ENCODE results near the gene PIGO.

PIGO gene

DNA sequence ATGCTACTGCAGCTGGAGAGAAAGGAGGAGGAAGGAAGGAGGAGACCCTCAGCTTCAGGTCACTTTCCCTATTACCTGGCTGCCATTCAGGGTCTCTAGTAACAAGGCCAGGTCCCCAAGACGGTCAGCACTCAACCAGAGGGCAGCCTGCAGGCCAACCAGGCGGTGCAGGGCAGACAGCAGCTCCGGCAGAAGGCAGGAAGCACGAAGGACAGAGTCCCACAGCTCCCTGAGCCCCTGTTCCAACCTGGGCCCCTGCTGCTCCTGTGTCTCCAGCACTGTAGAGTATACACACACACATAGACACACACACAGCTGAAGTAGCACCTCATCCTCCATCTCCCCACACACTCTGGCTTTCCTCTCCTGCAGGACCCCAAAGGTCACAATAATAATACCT is 18.3 kb downstream of the PIGO start:
- H3K4me2 ChIP-seq (ENCODE audit: low read length) = peak overlapping the region; percentile 99
- H3K4me3 ChIP-seq (ENCODE audit: low read length) = peak overlapping the region; percentile 91
- no peaks in the 10 kb centered on the region for H3K9me3 ChIP-seq (replicated peaks; ENCODE audit: low read length)
- peak overlapping the region; percentile 89 for H3K9ac ChIP-seq (ENCODE audit: low read depth, low read length)
- peaks cover 17% of the 10 kb centered on the region for H3K4me1 ChIP-seq (ENCODE audit: control insufficient read depth, insufficient read depth, low read length)
- peaks cover 11% of the 10 kb centered on the region for H3K36me3 ChIP-seq (ENCODE audit: insufficient read depth, low read length)
- H3K27me3 ChIP-seq (ENCODE audit: control insufficient read depth, insufficient read depth, low read length) = no peaks in the 10 kb centered on the region

DNA sequence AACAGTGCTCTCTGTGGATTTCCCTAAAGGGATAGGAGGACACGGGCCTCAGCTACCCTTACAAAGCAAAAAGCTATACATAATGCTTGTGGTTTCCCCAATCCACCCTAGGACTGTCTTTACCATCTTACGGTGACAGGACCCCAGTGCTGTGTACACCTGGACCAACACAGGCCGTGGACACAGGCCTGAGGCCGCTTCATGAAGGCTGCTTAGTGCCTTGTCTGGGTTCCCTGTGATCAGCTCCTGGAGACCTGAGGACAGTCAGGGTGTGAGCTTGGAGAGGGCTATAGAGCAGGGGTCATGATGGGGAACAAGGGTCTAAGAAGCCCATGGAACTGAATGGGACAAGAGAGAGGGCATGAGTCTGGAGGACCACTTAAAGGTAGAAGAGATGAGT is 19.5 kb downstream of the PIGO start:
- Histone ChIP-seq H3K4me3 (ENCODE audit: low read length) (no peak overlapping the region), H3K4me1 (ENCODE audit: control insufficient read depth, insufficient read depth, low read length) (peaks cover 19% of the 10 kb centered on the region), H3K36me3 (ENCODE audit: insufficient read depth, low read length) (peaks cover 11% of the 10 kb centered on the region), H3K27me3 (ENCODE audit: control insufficient read depth, insufficient read depth, low read length) (no peaks in the 10 kb centered on the region), H3K9ac (ENCODE audit: low read depth, low read length) (no peak overlapping the region), H3K4me2 (ENCODE audit: low read length) (no peak overlapping the region), H3K9me3 (replicated peaks; ENCODE audit: low read length) (no peaks in the 10 kb centered on the region)

GRCh38 chr9:35075358-35075757 is 21.0 kb downstream of the PIGO start:
- Histone ChIP-seq H3K9ac (ENCODE audit: low read depth, low read length) (no peak overlapping the region), H3K27me3 (ENCODE audit: control insufficient read depth, insufficient read depth, low read length) (no peaks in the 10 kb centered on the region), H3K36me3 (ENCODE audit: insufficient read depth, low read length) (peaks cover 15% of the 10 kb centered on the region), H3K4me1 (ENCODE audit: control insufficient read depth, insufficient read depth, low read length) (peaks cover 23% of the 10 kb centered on the region), H3K4me2 (ENCODE audit: low read length) (no peak overlapping the region), H3K4me3 (ENCODE audit: low read length) (no peak overlapping the region), H3K9me3 (replicated peaks; ENCODE audit: low read length) (no peaks in the 10 kb centered on the region)

DNA sequence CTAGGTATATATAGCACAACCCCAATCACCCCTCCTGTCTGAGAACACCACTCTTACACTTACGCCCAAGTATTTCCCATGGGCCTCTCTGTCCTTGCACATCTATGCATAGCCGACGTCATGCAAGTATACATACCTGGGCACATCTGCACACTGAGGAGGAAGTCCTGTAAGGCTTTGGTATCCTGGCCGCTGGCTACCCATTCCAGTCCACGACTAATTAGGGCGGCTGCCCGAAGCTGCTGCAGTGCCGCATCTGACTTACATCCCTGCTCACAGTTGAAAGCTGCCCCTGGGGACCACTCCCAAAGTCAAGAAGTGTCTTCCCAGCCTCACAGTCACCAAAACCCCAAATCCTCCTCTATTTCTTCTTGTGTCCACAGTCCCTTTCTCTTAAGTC is 21.6 kb downstream of the PIGO start:
- Histone ChIP-seq H3K4me1 (ENCODE audit: control insufficient read depth, insufficient read depth, low read length) (peaks cover 28% of the 10 kb centered on the region), H3K9ac (ENCODE audit: low read depth, low read length) (no peak overlapping the region), H3K4me3 (ENCODE audit: low read length) (no peak overlapping the region), H3K9me3 (replicated peaks; ENCODE audit: low read length) (no peaks in the 10 kb centered on the region), H3K4me2 (ENCODE audit: low read length) (no peak overlapping the region), H3K27me3 (ENCODE audit: control insufficient read depth, insufficient read depth, low read length) (no peaks in the 10 kb centered on the region), H3K36me3 (ENCODE audit: insufficient read depth, low read length) (peaks cover 15% of the 10 kb centered on the region)

GRCh38 chr9:35074141-35074540 is 22.2 kb downstream of the PIGO start:
- no peak overlapping the region for H3K4me3 ChIP-seq (ENCODE audit: low read length)
- H3K36me3 ChIP-seq (ENCODE audit: insufficient read depth, low read length) = peaks cover 15% of the 10 kb centered on the region
- no peak overlapping the region for H3K9ac ChIP-seq (ENCODE audit: low read depth, low read length)
- no peak overlapping the region for H3K4me2 ChIP-seq (ENCODE audit: low read length)
- H3K4me1 ChIP-seq (ENCODE audit: control insufficient read depth, insufficient read depth, low read length) = peaks cover 33% of the 10 kb centered on the region
- no peaks in the 10 kb centered on the region for H3K9me3 ChIP-seq (replicated peaks; ENCODE audit: low read length)
- H3K27me3 ChIP-seq (ENCODE audit: control insufficient read depth, insufficient read depth, low read length) = no peaks in the 10 kb centered on the region

DNA sequence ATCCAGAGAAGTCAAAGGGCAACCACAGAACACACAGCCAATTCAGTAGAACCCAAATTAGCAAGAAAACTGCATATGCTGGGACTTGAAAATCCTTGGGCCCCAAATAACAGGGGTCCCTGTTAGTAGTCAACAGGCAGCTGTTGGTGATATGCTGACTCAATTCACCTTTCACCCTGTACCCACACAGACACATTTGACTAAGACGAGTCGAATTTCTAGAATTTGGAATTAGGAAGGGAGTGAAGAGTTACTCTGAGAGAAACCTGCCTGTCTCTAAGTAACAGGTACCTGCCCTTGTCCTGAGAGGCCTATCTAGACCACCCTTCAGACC is 23.1 kb downstream of the PIGO start:
- Histone ChIP-seq H3K4me2 (ENCODE audit: low read length) (peak overlapping the region; percentile 54), H3K9me3 (replicated peaks; ENCODE audit: low read length) (no peaks in the 10 kb centered on the region), H3K9ac (ENCODE audit: low read depth, low read length) (peak overlapping the region; percentile 6), H3K36me3 (ENCODE audit: insufficient read depth, low read length) (peaks cover 15% of the 10 kb centered on the region), H3K4me3 (ENCODE audit: low read length) (no peak overlapping the region), H3K27me3 (ENCODE audit: control insufficient read depth, insufficient read depth, low read length) (no peaks in the 10 kb centered on the region), H3K4me1 (ENCODE audit: control insufficient read depth, insufficient read depth, low read length) (peaks cover 34% of the 10 kb centered on the region)

- H3K27me3 ChIP-seq (ENCODE audit: control insufficient read depth, insufficient read depth, low read length) = no peaks in the 10 kb centered on the region
- H3K4me1 ChIP-seq (ENCODE audit: control insufficient read depth, insufficient read depth, low read length) = peaks cover 30% of the 10 kb centered on the region
- H3K36me3 ChIP-seq (ENCODE audit: insufficient read depth, low read length) = peaks cover 19% of the 10 kb centered on the region
- H3K9ac ChIP-seq (ENCODE audit: low read depth, low read length) = peak within 1 kb of the TSS; percentile 99
- peak within 1 kb of the TSS; percentile 89 for H3K4me3 ChIP-seq (ENCODE audit: low read length)
- H3K4me2 ChIP-seq (ENCODE audit: low read length) = peak within 1 kb of the TSS; percentile 90
- H3K9me3 ChIP-seq (replicated peaks; ENCODE audit: low read length) = no peaks in the 10 kb centered on the region
These were observed 23.7 kb downstream of the PIGO start, which contains the start of gene VCP for GRCh38 chr9:35072461-35073278. Gene VCP (minus strand): TSS chr9:35072625. CDS start chr9:35072353, 272 bp downstream.

DNA sequence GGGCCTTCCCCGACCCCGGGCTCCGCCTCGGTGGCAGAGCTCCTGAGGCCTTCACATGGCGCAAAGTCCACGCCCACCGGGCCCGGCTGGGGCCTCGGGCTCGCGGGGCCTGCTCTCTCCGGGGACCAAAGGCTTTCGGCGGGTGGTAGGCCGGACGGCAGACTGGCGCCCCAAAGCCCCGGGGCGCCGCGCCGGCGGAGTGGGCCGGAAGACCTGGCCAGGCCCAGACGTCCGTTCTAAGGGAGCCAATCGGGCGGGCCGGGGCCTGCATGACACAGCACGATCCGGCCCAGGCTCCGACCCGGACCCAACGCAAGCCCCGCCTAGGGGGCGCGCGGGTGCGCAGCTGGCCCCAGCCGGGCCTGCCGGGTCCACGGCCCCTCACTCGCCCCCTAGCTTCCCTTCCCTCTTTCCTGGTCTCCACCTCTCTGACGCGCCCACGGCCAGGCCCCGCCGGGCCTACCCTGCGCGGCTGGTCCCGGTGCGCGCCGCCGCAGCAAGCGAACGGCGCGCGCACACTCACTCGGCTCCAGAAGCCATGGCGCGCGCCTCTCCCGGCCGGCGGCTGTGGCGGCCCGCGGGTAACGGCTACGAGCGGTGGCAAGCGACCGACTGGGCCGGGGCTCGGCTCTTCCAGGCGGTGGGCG is 24.5 kb downstream of the PIGO start:
- peak overlapping the region; percentile 99 for H3K9ac ChIP-seq (ENCODE audit: low read depth, low read length)
- H3K4me1 ChIP-seq (ENCODE audit: control insufficient read depth, insufficient read depth, low read length) = peaks cover 30% of the 10 kb centered on the region
- peak overlapping the region; percentile 90 for H3K4me2 ChIP-seq (ENCODE audit: low read length)
- H3K36me3 ChIP-seq (ENCODE audit: insufficient read depth, low read length) = peaks cover 26% of the 10 kb centered on the region
- no peaks in the 10 kb centered on the region for H3K27me3 ChIP-seq (ENCODE audit: control insufficient read depth, insufficient read depth, low read length)
- H3K9me3 ChIP-seq (replicated peaks; ENCODE audit: low read length) = no peaks in the 10 kb centered on the region
- peak overlapping the region; percentile 89 for H3K4me3 ChIP-seq (ENCODE audit: low read length)

GRCh38 chr9:35070823-35071813 is 25.3 kb downstream of the PIGO start:
- Histone ChIP-seq H3K9ac (ENCODE audit: low read depth, low read length) (peak overlapping the region; percentile 99), H3K36me3 (ENCODE audit: insufficient read depth, low read length) (peaks cover 32% of the 10 kb centered on the region), H3K9me3 (replicated peaks; ENCODE audit: low read length) (no peaks in the 10 kb centered on the region), H3K27me3 (ENCODE audit: control insufficient read depth, insufficient read depth, low read length) (no peaks in the 10 kb centered on the region), H3K4me3 (ENCODE audit: low read length) (peak overlapping the region; percentile 89), H3K4me1 (ENCODE audit: control insufficient read depth, insufficient read depth, low read length) (peaks cover 30% of the 10 kb centered on the region), H3K4me2 (ENCODE audit: low read length) (peak overlapping the region; percentile 90)

DNA sequence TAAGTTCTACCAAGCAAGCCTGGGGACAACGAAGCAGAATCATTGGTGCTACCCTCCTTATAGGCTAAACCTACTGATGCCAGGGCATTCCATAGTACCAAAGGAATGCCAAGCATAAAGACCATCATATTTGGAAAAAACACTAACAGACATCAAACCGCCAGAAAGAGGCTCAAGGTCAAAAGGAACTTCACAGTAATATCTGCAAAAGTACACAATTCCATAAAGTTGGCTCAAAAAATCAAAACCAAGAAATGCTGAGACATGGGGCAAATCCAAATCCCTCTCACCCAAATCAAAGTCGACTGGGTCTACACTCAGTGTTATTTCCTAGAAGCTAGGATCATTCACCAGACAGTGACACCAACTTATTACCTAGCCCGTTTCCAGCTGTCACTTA is 27.4 kb downstream of the PIGO start:
- H3K4me2 ChIP-seq (ENCODE audit: low read length) = peak overlapping the region; percentile 90
- H3K9me3 ChIP-seq (replicated peaks; ENCODE audit: low read length) = no peaks in the 10 kb centered on the region
- H3K4me3 ChIP-seq (ENCODE audit: low read length) = peak overlapping the region; percentile 42
- no peaks in the 10 kb centered on the region for H3K27me3 ChIP-seq (ENCODE audit: control insufficient read depth, insufficient read depth, low read length)
- H3K9ac ChIP-seq (ENCODE audit: low read depth, low read length) = no peak overlapping the region
- peaks cover 30% of the 10 kb centered on the region for H3K4me1 ChIP-seq (ENCODE audit: control insufficient read depth, insufficient read depth, low read length)
- H3K36me3 ChIP-seq (ENCODE audit: insufficient read depth, low read length) = peaks cover 39% of the 10 kb centered on the region

DNA sequence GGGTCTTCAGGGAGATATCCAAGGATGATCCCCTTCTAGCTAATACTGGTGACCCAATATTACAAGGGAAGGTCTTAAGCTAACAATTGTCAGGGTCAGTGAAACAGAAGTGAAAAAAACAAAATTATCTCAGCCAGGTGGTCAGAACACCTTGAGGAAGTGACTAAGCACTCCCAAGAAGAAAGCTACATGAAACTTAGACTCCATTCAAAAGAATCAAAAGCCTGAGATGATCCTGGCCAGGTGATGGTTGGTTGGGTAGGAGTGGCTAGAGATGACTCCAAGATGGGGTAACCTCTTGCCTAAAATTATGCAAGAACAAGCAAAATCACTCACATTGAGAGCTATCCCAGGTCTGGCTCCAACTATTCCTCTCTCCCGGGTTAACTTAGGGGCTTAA is 29.3 kb downstream of the PIGO start:
- Histone ChIP-seq H3K9me3 (replicated peaks; ENCODE audit: low read length) (no peaks in the 10 kb centered on the region), H3K36me3 (ENCODE audit: insufficient read depth, low read length) (peaks cover 59% of the 10 kb centered on the region), H3K4me2 (ENCODE audit: low read length) (no peak overlapping the region)

More for the DNA sequence above, 29.3 kb downstream of the PIGO start:
- Histone ChIP-seq H3K9ac (ENCODE audit: low read depth, low read length) (no peak overlapping the region), H3K4me1 (ENCODE audit: control insufficient read depth, insufficient read depth, low read length) (peaks cover 23% of the 10 kb centered on the region), H3K27me3 (ENCODE audit: control insufficient read depth, insufficient read depth, low read length) (no peaks in the 10 kb centered on the region), H3K4me3 (ENCODE audit: low read length) (no peak overlapping the region)
